PFSK-1 (cell line): ENCODE measurements around the gene SUGT1.

ENCODE experiments used
- FOXP2 ChIP-seq: optimal IDR thresholded peaks from 2 replicates; pipeline ENCODE3; 2011; ENCODE audit warnings: borderline replicate concordance, control low read depth, inconsistent platforms; ENCODE audit not compliant: insufficient read depth; ENCODE audit errors: extremely low read length, extremely low read depth
- POLR2AphosphoS5 ChIP-seq: IDR thresholded peaks from 2 replicates; pipeline ENCODE4 v1.6.1; 2012; ENCODE audit warnings: low read depth, mild to moderate bottlenecking, control low read depth, low read length, moderate library complexity
- REST ChIP-seq, 2 experiments: IDR thresholded peaks; 2 replicates each; pipeline versions ENCODE4 v1.6.1 to v1.8.0; 2011 to 2012; ENCODE audit warnings: low read depth in 2 of 2, low read length in 2 of 2, control low read depth in 1 of 2, inconsistent platforms in 1 of 2, mild to moderate bottlenecking in 1 of 2, moderate library complexity in 1 of 2; ENCODE audit not compliant: insufficient read depth in 1 of 2
- SIN3A ChIP-seq: IDR thresholded peaks from 2 replicates; pipeline ENCODE4 v1.6.1; 2012; ENCODE audit warnings: mild to moderate bottlenecking, low read length, moderate library complexity, borderline replicate concordance; ENCODE audit not compliant: insufficient read depth
- TAF1 ChIP-seq: IDR thresholded peaks from 2 replicates; pipeline ENCODE4 v1.6.1; 2012; ENCODE audit warnings: low read length, control low read depth, borderline replicate concordance; ENCODE audit not compliant: insufficient read depth

The SUGT1 gene

GRCh38 chr13:52725302-52725701 is 72.7 kb downstream of the SUGT1 start:
- TF ChIP-seq FOXP2, result no peak
- no peak for TF ChIP-seq TAF1
- no peak for TF ChIP-seq SIN3A
- TF ChIP-seq REST (IDR thresholded peaks at IDR 0.05; ENCODE audit: insufficient read depth in 1 of 2, low read depth in 2 of 2, low read length in 2 of 2), result no peak
- TF ChIP-seq POLR2AphosphoS5, result no peak

- TF ChIP-seq SIN3A, result no peak
- TF ChIP-seq FOXP2, result no peak
- TF ChIP-seq TAF1, result no peak
- no peak for TF ChIP-seq REST (IDR thresholded peaks at IDR 0.05; ENCODE audit: insufficient read depth in 1 of 2, low read depth in 2 of 2, low read length in 2 of 2)
- TF ChIP-seq POLR2AphosphoS5, result no peak
Observed at GRCh38 chr13:52726258-52726657, 73.6 kb downstream of the SUGT1 start.

- TF ChIP-seq TAF1, result no peak
Observed at GRCh38 chr13:52734075-52734623, 81.5 kb downstream of the SUGT1 start.

- TF ChIP-seq REST (IDR thresholded peaks at IDR 0.05; ENCODE audit: insufficient read depth in 1 of 2, low read depth in 2 of 2, low read length in 2 of 2) (no peak), SIN3A (no peak), FOXP2 (no peak), TAF1 (no peak), POLR2AphosphoS5 (no peak)
Observed at GRCh38 chr13:52736891-52737290, 84.3 kb downstream of the SUGT1 start.

GRCh38 chr13:52737451-52737850 is 84.8 kb downstream of the SUGT1 start:
- no peak for TF ChIP-seq FOXP2
- TF ChIP-seq POLR2AphosphoS5, result no peak
- TF ChIP-seq REST (IDR thresholded peaks at IDR 0.05; ENCODE audit: insufficient read depth in 1 of 2, low read depth in 2 of 2, low read length in 2 of 2), result no peak
- TF ChIP-seq TAF1, result no peak
- TF ChIP-seq SIN3A, result no peak
